Measurements from ENCODE around the gene SLC35F4. TPM values are rescaled to one million over a fixed set of nuclear protein-coding genes. Genes with fewer than 3 reads are reported as not detected.

SLC35F4 gene
- total RNA-seq, 1 experiment from 2014 or later, result not detected

DNA sequence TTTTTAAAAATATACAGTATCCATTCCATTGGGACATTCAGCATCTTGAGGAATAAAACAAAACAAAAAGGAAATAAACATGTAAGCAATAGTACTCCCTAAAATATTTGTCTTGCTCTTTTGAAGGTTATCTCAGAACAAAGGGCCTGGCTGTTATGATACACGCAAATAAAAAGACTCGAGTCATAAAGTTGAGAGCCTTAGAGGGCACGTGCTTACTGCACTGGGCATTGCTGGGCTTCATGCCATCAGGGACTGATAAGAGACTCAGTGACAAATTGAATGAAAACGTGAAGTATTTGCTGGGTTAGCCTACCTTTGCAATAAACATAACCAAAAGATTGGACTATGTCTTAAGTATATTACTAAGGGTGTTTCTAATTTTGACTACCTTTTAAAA is 118.9 kb downstream of the SLC35F4 start:
- Histone ChIP-seq H3K27ac (ENCODE audit: low read depth, low read length) (no peak overlapping the region), H3K9me2 (ENCODE audit: insufficient read depth) (no peaks in the 10 kb centered on the region), H3K4me1 (ENCODE audit: control insufficient read depth in 1 of 2, insufficient read depth in 2 of 2, low read length in 2 of 2) (peaks cover 5 to 33% of the 10 kb centered on the region in 2 experiments), H4K20me1 (ENCODE audit: insufficient read depth) (no peaks in the 10 kb centered on the region), H2AFZ (ENCODE audit: low read depth, low read length, poor library complexity, severe bottlenecking) (no peak overlapping the region), H3K36me3 (ENCODE audit: control insufficient read depth in 1 of 2, insufficient read depth in 2 of 2, low read length in 2 of 2) (no peaks in the 10 kb centered on the region), H3K79me2 (ENCODE audit: insufficient read depth, low read length) (no peaks in the 10 kb centered on the region), H3K27me3 (ENCODE audit: insufficient read depth, low read length) (no peaks in the 10 kb centered on the region), H3K4me3 (replicated peaks in 1 of 2; ENCODE audit: low read depth in 1 of 2, low read length in 2 of 2) (no peak overlapping the region), H3K9me3 (ENCODE audit: control insufficient read depth in 1 of 2, insufficient read depth in 1 of 2, low read depth in 1 of 2, low read length in 2 of 2) (no peaks in the 10 kb centered on the region), H3K9ac (ENCODE audit: low read length) (no peak overlapping the region), H3K4me2 (ENCODE audit: low read length) (peak overlapping the region; percentile 24)
- CTCF ChIA-PET, result no interaction called here
- RAD21 ChIA-PET (ENCODE audit: low non-redundant PET in 1 of 2, low total read pairs in 2 of 2, uncharacterized antibody in 2 of 2, unreplicated experiment in 2 of 2), result no interaction called here
- POLR2A ChIA-PET, result no interaction called here
- peak; percentile 67 for ATAC-seq
- TF ChIP-seq ZFX (IDR thresholded peaks at IDR 0.05), result no peak
- TF ChIP-seq JUND (IDR thresholded peaks at IDR 0.05), result 0 out of 2 replicates have a peak, but pooled peaks have one; percentile 9
- TF ChIP-seq, protein P1, sequence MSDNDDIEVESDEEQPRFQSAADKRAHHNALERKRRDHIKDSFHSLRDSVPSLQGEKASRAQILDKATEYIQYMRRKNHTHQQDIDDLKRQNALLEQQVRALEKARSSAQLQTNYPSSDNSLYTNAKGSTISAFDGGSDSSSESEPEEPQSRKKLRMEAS (IDR thresholded peaks at IDR 0.05), result peak; percentile 43; the same call in 1 of the 2 replicates
- intact Hi-C loops (cut with micrococcal nuclease), result no loop called here
- DNase-seq (ENCODE audit: low read depth, low spot score), result peak; percentile 35
- BruUV-seq (replicated peaks), result no TSS peak

DNA sequence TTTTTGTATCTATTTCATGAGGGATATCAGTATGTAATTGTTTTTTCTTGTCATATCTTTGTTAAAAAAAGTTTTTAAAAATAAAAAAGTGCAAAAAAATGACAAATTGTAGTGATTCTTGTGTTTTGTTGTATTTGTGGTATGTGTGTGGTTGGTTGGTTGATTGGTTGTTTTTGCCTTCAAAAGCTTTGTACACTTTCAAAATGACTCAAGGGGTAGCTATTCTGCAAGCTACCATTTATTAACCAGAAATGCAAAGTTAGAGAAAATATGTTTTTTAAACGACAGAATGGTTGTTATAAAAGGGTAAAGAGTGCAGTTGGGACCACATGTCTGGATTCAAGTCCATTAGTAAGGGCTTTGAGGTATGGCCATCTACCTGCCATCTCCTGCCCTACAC is 119.3 kb downstream of the SLC35F4 start:
- Histone ChIP-seq H3K9me2 (ENCODE audit: insufficient read depth) (no peaks in the 10 kb centered on the region), H3K4me2 (ENCODE audit: low read length) (peak overlapping the region; percentile 24), H3K4me1 (ENCODE audit: control insufficient read depth in 1 of 2, insufficient read depth in 2 of 2, low read length in 2 of 2) (peaks cover 5 to 33% of the 10 kb centered on the region in 2 experiments), H3K36me3 (ENCODE audit: control insufficient read depth in 1 of 2, insufficient read depth in 2 of 2, low read length in 2 of 2) (no peaks in the 10 kb centered on the region), H3K4me3 (replicated peaks in 1 of 2; ENCODE audit: low read depth in 1 of 2, low read length in 2 of 2) (no peak overlapping the region), H3K27ac (ENCODE audit: low read depth, low read length) (no peak overlapping the region), H3K27me3 (ENCODE audit: insufficient read depth, low read length) (no peaks in the 10 kb centered on the region), H3K9me3 (ENCODE audit: control insufficient read depth in 1 of 2, insufficient read depth in 1 of 2, low read depth in 1 of 2, low read length in 2 of 2) (no peaks in the 10 kb centered on the region), H3K9ac (ENCODE audit: low read length) (no peak overlapping the region), H2AFZ (ENCODE audit: low read depth, low read length, poor library complexity, severe bottlenecking) (no peak overlapping the region), H3K79me2 (ENCODE audit: insufficient read depth, low read length) (no peaks in the 10 kb centered on the region), H4K20me1 (ENCODE audit: insufficient read depth) (no peaks in the 10 kb centered on the region)
- RAD21 ChIA-PET (ENCODE audit: low non-redundant PET in 1 of 2, low total read pairs in 2 of 2, uncharacterized antibody in 2 of 2, unreplicated experiment in 2 of 2), result no interaction called here
- no TSS peak for BruUV-seq (replicated peaks)
- POLR2A ChIA-PET, result interaction anchor here (0.6 kb wide), 1 partner anchor 1292 kb away, joined by 4 read pairs; no protein-coding TSS in a partner anchor
- TF ChIP-seq RAD21 (IDR thresholded peaks at IDR 0.05; ENCODE audit: low read depth) (no peak), EGR1 (IDR thresholded peaks at IDR 0.05; ENCODE audit: low read depth) (no peak), ZFX (IDR thresholded peaks at IDR 0.05) (no peak), EZH2 (IDR thresholded peaks at IDR 0.05) (no peak), CBX3 (IDR thresholded peaks at IDR 0.05; ENCODE audit: low read depth) (no peak), ZNF274 (IDR thresholded peaks at IDR 0.05; ENCODE audit: low read depth, low read length) (no peak)
- TF ChIP-seq, protein P2, sequence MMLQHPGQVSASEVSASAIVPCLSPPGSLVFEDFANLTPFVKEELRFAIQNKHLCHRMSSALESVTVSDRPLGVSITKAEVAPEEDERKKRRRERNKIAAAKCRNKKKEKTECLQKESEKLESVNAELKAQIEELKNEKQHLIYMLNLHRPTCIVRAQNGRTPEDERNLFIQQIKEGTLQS (IDR thresholded peaks at IDR 0.05), result no peak
- TF ChIP-seq, protein P3, sequence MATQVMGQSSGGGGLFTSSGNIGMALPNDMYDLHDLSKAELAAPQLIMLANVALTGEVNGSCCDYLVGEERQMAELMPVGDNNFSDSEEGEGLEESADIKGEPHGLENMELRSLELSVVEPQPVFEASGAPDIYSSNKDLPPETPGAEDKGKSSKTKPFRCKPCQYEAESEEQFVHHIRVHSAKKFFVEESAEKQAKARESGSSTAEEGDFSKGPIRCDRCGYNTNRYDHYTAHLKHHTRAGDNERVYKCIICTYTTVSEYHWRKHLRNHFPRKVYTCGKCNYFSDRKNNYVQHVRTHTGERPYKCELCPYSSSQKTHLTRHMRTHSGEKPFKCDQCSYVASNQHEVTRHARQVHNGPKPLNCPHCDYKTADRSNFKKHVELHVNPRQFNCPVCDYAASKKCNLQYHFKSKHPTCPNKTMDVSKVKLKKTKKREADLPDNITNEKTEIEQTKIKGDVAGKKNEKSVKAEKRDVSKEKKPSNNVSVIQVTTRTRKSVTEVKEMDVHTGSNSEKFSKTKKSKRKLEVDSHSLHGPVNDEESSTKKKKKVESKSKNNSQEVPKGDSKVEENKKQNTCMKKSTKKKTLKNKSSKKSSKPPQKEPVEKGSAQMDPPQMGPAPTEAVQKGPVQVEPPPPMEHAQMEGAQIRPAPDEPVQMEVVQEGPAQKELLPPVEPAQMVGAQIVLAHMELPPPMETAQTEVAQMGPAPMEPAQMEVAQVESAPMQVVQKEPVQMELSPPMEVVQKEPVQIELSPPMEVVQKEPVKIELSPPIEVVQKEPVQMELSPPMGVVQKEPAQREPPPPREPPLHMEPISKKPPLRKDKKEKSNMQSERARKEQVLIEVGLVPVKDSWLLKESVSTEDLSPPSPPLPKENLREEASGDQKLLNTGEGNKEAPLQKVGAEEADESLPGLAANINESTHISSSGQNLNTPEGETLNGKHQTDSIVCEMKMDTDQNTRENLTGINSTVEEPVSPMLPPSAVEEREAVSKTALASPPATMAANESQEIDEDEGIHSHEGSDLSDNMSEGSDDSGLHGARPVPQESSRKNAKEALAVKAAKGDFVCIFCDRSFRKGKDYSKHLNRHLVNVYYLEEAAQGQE (IDR thresholded peaks at IDR 0.05; ENCODE audit: low read depth), result no peak
- TF ChIP-seq, protein P4, sequence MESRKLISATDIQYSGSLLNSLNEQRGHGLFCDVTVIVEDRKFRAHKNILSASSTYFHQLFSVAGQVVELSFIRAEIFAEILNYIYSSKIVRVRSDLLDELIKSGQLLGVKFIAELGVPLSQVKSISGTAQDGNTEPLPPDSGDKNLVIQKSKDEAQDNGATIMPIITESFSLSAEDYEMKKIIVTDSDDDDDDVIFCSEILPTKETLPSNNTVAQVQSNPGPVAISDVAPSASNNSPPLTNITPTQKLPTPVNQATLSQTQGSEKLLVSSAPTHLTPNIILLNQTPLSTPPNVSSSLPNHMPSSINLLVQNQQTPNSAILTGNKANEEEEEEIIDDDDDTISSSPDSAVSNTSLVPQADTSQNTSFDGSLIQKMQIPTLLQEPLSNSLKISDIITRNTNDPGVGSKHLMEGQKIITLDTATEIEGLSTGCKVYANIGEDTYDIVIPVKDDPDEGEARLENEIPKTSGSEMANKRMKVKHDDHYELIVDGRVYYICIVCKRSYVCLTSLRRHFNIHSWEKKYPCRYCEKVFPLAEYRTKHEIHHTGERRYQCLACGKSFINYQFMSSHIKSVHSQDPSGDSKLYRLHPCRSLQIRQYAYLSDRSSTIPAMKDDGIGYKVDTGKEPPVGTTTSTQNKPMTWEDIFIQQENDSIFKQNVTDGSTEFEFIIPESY (IDR thresholded peaks at IDR 0.05; ENCODE audit: extremely low read depth, insufficient replicate concordance, low read length), result no peak
- DNase-seq (ENCODE audit: low read depth, low spot score) (no peak), ATAC-seq (peak; percentile 22; the same call in 1 of the 2 replicates)
- CTCF ChIA-PET, result no interaction called here
- intact Hi-C loops (cut with micrococcal nuclease), result no loop called here
